Body of pancreas (tissue), 4 donors: ENCODE data around the gene PDIA2. TPM values are rescaled to one million over a fixed set of nuclear protein-coding genes. Genes with fewer than 3 reads are reported as not detected.

ENCODE experiments used
- ATAC-seq: fragments of 150-250 bp; one replicate; pipeline ENCODE4 v1.9.1; 2016
- DNase-seq, 4 donors: peaks; one replicate each; pipeline ENCODE4 v3.0.0-alpha.2; 2019
- H3K27ac ChIP-seq, 4 donors: fragments of 200-600 bp; sonication (generic); 1 replicate in 3 of 4; 2 replicates in 1 of 4; pipeline versions ENCODE4 v1.5.1 to v1.6.1; 2016 to 2019; ENCODE audit warnings: mild to moderate bottlenecking in 1 of 4, mixed read lengths in 1 of 4, moderate library complexity in 1 of 4
- H3K27me3 ChIP-seq, 2 donors: fragments of 200-600 bp; sonication (generic); one replicate each; pipeline ENCODE4 v1.6.0; 2016; ENCODE audit warnings: mild to moderate bottlenecking in 1 of 2
- H3K36me3 ChIP-seq, 2 donors: fragments of 200-600 bp; sonication (generic); replicated peaks in 1 of 2; 2 replicates each; pipeline ENCODE4 v1.5.1; 2016; ENCODE audit warnings: low read depth in 2 of 2; ENCODE audit not compliant: insufficient read depth in 1 of 2
- H3K4me1 ChIP-seq: fragments of 200-600 bp; sonication (generic); one replicate; pipeline ENCODE4 v1.6.0; 2016
- H3K4me3 ChIP-seq, 2 donors: fragments of 200-600 bp; sonication (generic); 1 replicate in 1 of 2; 2 replicates in 1 of 2; pipeline ENCODE4 v1.5.1; 2016 to 2019
- H3K9me3 ChIP-seq, 3 donors: fragments of 200-600 bp; sonication (generic); 1 replicate in 2 of 3; 2 replicates in 1 of 3; pipeline ENCODE4 v1.5.1; 2016
- POLR2A ChIP-seq, 3 donors: fragments of 450-650 bp; IDR thresholded peaks; one replicate each; pipeline ENCODE4 v1.6.1; 2016; ENCODE audit warnings: antibody characterized with exemption in 3 of 3, mild to moderate bottlenecking in 2 of 3
- WGBS, 2 donors: methylation state at CpG; one replicate each; pipeline ENCODE4 v1.1.5; 2017; 5-methylcytosine and 5-hydroxymethylcytosine counted together
- intact Hi-C: fragments of 100-400 bp; cut with DNase I; formaldehyde crosslinking; loops from one replicate; pipeline ENCODE4 v1.15.1; 2023
- total RNA-seq, 2 donors: library from RNA; depleted of rRNA; stranded (reverse); fragments of >200 nt; gene quantifications; one replicate each; pipeline ENCODE4 v1.1.0, GENCODE V29; 2016
- TF ChIP-seq, protein P1 (sequence below), 7 experiments: fragments of 450-650 bp in 4 of 7; fragments of 200-600 bp in 3 of 7; sonication (generic) in 3 of 7; IDR thresholded peaks; one replicate each; pipeline ENCODE4 v1.5.1; 2016 to 2019; ENCODE audit warnings: antibody characterized with exemption in 7 of 7

PDIA2 gene
- total RNA-seq, 2 donors from 2014 or later, result 517 to 2,271 TPM

- Histone ChIP-seq H3K27ac (no peak overlapping the region), H3K4me3 (no peak overlapping the region), H3K36me3 (no peaks in the 10 kb centered on the region), H3K4me1 (peaks cover 49% of the 10 kb centered on the region), H3K9me3 (no peaks in the 10 kb centered on the region), H3K27me3 (no peaks in the 10 kb centered on the region)
- WGBS, 2 donors, result 0 to 1% methylated on average over 19 to 39 of the region's 58 CpGs
- TF ChIP-seq POLR2A (IDR thresholded peaks at IDR 0.05), result peak; percentile 9 to 16 (median 13)
- TF ChIP-seq, protein P1, sequence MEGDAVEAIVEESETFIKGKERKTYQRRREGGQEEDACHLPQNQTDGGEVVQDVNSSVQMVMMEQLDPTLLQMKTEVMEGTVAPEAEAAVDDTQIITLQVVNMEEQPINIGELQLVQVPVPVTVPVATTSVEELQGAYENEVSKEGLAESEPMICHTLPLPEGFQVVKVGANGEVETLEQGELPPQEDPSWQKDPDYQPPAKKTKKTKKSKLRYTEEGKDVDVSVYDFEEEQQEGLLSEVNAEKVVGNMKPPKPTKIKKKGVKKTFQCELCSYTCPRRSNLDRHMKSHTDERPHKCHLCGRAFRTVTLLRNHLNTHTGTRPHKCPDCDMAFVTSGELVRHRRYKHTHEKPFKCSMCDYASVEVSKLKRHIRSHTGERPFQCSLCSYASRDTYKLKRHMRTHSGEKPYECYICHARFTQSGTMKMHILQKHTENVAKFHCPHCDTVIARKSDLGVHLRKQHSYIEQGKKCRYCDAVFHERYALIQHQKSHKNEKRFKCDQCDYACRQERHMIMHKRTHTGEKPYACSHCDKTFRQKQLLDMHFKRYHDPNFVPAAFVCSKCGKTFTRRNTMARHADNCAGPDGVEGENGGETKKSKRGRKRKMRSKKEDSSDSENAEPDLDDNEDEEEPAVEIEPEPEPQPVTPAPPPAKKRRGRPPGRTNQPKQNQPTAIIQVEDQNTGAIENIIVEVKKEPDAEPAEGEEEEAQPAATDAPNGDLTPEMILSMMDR (IDR thresholded peaks at IDR 0.05), result no peak
- DNase-seq, result peak in 1 of 4 donors; percentile 44
- peak; percentile 9 for ATAC-seq
- intact Hi-C loops, result no loop called here
These were observed 7.8 kb upstream of the PDIA2 start for GRCh38 chr16:275041-275641.

- WGBS, 2 donors, result 0 to 3% methylated on average over 3 to 47 of the region's 56 CpGs
- intact Hi-C loops, result no loop called here
- Histone ChIP-seq H3K4me3 (no peak within 1 kb of the TSS), H3K27ac (peak within 1 kb of the TSS in 1 of 4 donors; percentile 12), H3K4me1 (peaks cover 45% of the 10 kb centered on the region), H3K36me3 (no peaks in the 10 kb centered on the region), H3K27me3 (no peaks in the 10 kb centered on the region), H3K9me3 (no peaks in the 10 kb centered on the region)
- DNase-seq (no peak), ATAC-seq (no peak)
- TF ChIP-seq, protein P1 (IDR thresholded peaks at IDR 0.05), result no peak
- no peak for TF ChIP-seq POLR2A (IDR thresholded peaks at IDR 0.05)
These were observed 7.2 kb upstream of the PDIA2 start, which contains the start of gene RGS11 for GRCh38 chr16:275786-276232. Gene RGS11, minus strand, starts transcription at chr16:275944. Its CDS starts 33 bp downstream, at chr16:275911.

- Histone ChIP-seq H3K9me3 (no peaks in the 10 kb centered on the region), H3K36me3 (no peaks in the 10 kb centered on the region), H3K4me1 (peaks cover 48% of the 10 kb centered on the region), H3K27ac (peak overlapping the region in 1 of 4 donors; percentile 12), H3K27me3 (no peaks in the 10 kb centered on the region), H3K4me3 (no peak overlapping the region)
- ATAC-seq (no peak), DNase-seq (peak in 1 of 4 donors; percentile 55)
- WGBS, 2 donors, result 49 to 68% methylated on average over 10 to 20 of the region's 20 CpGs
- intact Hi-C loops, result no loop called here
- TF ChIP-seq, protein P1 (IDR thresholded peaks at IDR 0.05), result no peak
- no peak for TF ChIP-seq POLR2A (IDR thresholded peaks at IDR 0.05)
These were observed 6.4 kb upstream of the PDIA2 start for GRCh38 chr16:276426-277077.

GRCh38 chr16:278863-279366 is 4.0 kb upstream of the PDIA2 start:
- H3K4me3 ChIP-seq, result peak overlapping the region in 1 of 2 donors; percentile 4
- DNase-seq, result peak; percentile 78 to 94 (median 89)
- H3K27ac ChIP-seq, result peak overlapping the region; percentile 68 to 91 (median 80)
- H3K4me1 ChIP-seq, result peaks cover 42% of the 10 kb centered on the region
- no peaks in the 10 kb centered on the region for H3K9me3 ChIP-seq
- intact Hi-C loops, result no loop called here
- H3K36me3 ChIP-seq, result no peaks in the 10 kb centered on the region
- WGBS, 2 donors, result 24 to 32% methylated on average over 5 to 6 of the region's 6 CpGs
- H3K27me3 ChIP-seq, result no peaks in the 10 kb centered on the region
- ATAC-seq, result peak; percentile 56
- TF ChIP-seq, protein P1 (IDR thresholded peaks at IDR 0.05), result no peak
- TF ChIP-seq POLR2A (IDR thresholded peaks at IDR 0.05), result peak; percentile 44 to 89 (median 58)
